Nasal cavity respiratory epithelium epithelial cell of viscerocranial mucosa (primary cell): ENCODE data around the gene IFNGR1. TPM values are rescaled to one million over a fixed set of nuclear protein-coding genes. Genes with fewer than 3 reads are reported as not detected.

ENCODE experiments used
- total RNA-seq: library from RNA; depleted of rRNA; stranded (reverse); fragments of >200 nt; gene quantifications from 2 replicates; pipeline ENCODE4 v1.2.3, GENCODE V29; 2014

IFNGR1 gene
- 101 and 264 TPM in 2 replicates for total RNA-seq

DNA sequence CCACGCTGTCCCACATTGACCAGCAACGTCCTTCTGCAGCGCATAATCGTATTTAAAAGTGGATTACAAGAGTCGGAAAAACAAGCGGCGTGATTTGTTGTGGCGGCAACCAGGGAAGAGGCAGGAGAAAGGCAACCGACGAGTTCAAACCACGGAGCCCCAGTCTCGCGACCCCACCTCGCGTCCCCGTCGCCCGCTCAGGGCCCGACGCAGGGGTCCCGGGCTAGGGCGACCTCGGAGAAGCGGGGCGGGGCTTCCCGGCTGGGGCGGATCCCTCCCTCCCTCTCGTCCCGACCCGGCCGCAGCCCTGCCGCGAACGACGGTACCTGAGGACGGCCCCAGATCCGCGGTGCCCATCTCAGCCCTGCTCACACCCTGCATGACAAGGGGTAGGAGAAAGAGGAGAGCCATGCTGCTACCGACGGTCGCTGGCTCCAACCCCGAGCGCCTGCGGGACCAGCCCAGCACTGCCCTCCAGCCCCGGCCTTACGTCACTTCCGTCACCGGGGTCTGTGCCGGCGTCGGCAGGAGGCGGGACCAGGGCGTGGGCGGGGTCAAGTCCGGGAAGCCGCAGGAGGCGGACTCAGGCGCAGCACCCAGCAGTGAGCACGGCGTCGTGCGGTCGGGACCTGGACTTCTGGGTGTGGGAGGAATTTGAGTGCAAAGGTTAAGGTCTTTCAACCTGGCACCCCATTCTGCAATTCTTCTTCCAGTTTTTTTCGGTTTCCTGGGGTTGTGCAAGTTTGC, at the start of gene IFNGR1:
Gene IFNGR1 (minus strand): TSS at position 469 of the 747 bp plus-strand sequence. CDS start 58 bp downstream, at position 411.

DNA sequence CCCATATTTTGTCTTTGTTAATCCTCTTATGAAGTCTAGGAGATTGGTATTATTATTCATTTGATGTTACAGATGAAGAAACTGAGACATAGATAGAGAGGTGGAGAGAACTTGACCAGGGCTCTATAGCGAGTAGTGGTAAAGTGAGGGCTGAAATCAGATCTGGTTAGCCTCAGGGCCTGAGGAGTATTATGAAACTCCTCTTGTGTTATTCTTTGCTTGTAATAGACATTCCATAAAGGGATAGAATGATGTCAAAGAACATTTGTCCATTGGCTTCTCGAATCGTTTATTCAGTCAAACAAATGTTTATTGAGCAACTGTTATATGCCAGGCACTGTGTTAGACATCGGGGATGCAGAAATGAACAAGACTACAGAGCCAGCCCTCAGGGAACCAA, 45.7 kb downstream of the IFNGR1 start, which contains the start of gene IL22RA2:
Gene IL22RA2 (minus strand): TSS at position 144 of the 400 bp plus-strand sequence. CDS start 11,895 bp downstream, outside the sequence.

Other genes starting within 250 kb of the IFNGR1 start
- gene IL20RA, start 174.4 kb downstream of the IFNGR1 start, total RNA-seq: 4.3 and 4.8 TPM in 2 replicates
- gene IL22RA2, start 45.7 kb downstream of the IFNGR1 start, total RNA-seq: not detected in 2 replicates